ENCODE data around the gene TNXB. TPM values are rescaled to one million over a fixed set of nuclear protein-coding genes. Genes with fewer than 3 reads are reported as not detected.
"Not testable (repeated sequence)": the region's sequence is repeated elsewhere in the genome, so short reads cannot be mapped to it uniquely, and the experiment has no call there.

TNXB gene
- total RNA-seq, 2 donors from 2014 or later: 10.1 to 30.4 TPM

DNA sequence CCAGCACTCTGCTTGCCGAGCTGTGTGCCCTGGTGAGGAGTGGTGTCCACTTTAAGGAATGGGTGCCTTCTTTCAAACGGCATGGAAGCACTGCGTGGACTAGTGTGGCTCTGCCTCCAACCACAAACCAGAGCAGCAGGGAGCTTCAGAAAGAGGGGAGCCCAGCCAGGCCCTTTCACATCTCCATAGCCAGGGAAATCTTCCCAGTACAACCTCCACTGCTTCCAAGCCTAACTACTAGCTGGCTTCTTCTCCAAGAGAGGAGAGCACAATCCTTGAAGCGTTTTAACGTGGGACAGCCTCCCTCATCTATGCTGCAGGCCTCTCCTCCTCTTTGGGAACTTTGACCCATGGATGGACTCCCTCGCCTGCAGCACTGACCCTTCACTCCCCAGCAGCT is 26.7 kb downstream of the TNXB start:
- ATAC-seq (no peak), DNase-seq (ENCODE audit: low spot score in 2 of 2) (no peak)
- H3K9me3 Mint-ChIP-seq: no peaks in the 10 kb centered on the region
- H3K27ac Mint-ChIP-seq: no peak overlapping the region
- no peaks in the 10 kb centered on the region for H3K36me3 Mint-ChIP-seq

DNA sequence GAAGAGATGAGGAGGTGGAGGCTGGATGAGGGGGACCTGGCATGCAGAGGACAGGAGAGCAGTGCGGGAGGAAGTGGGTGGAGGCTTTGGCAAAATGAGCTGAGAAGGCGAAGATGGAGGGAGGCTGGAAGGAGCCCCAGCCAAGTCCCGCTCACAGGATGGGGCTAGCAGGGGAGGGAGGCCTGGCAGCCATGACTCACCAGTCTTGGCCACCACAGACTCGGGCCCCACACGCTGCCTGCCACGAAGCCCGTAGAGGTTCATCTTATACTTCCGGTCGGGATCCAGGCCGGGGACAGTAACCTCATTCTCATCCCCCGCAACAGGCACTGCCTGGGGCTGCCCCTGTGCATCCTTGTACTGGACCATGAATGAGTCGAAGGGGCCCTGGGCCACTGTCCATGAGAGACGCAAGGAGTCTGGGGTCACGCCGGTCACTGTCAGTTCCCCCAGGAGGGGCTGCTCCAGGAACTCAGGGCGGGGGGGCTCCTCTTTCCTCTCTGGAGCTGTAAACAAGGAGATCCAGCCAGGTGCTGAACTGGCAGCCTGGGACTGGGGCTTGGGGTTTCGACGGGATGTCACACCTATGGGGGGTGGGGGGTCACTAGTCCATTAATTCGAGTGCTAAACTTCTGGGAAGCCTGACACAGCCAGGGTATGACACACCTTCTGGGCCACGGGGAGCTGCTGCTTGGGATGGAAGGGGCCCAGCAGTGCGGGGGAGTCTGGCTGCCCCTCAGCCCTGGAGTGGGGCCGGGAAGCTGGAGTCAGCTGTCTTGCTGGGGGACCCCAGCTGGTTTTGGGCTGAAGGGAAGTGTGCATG is 27.8 kb downstream of the TNXB start:
- Mint-ChIP-seq H3K9me3 (no peaks in the 10 kb centered on the region), H3K36me3 (no peaks in the 10 kb centered on the region), H3K27ac (peak overlapping the region in 1 of 2 donors; percentile 22)
- DNase-seq (ENCODE audit: low spot score in 2 of 2): no peak
- ATAC-seq: peak in 1 of 2 donors; percentile 28

- no peaks in the 10 kb centered on the region for H3K9me3 Mint-ChIP-seq
- H3K27ac Mint-ChIP-seq: no peak overlapping the region
- ATAC-seq: no peak
- H3K36me3 Mint-ChIP-seq: no peaks in the 10 kb centered on the region
- DNase-seq (ENCODE audit: low spot score in 2 of 2): no peak
Measured at GRCh38 chr6:32079566-32080290, 29.4 kb downstream of the TNXB start.

- Mint-ChIP-seq H3K9me3 (no peaks in the 10 kb centered on the region), H3K36me3 (no peaks in the 10 kb centered on the region), H3K27ac (peak overlapping the region in 1 of 2 donors; percentile 50)
- ATAC-seq: no peak
- DNase-seq (ENCODE audit: low spot score in 2 of 2): no peak
Measured at GRCh38 chr6:32076321-32076809, 32.8 kb downstream of the TNXB start.

DNA sequence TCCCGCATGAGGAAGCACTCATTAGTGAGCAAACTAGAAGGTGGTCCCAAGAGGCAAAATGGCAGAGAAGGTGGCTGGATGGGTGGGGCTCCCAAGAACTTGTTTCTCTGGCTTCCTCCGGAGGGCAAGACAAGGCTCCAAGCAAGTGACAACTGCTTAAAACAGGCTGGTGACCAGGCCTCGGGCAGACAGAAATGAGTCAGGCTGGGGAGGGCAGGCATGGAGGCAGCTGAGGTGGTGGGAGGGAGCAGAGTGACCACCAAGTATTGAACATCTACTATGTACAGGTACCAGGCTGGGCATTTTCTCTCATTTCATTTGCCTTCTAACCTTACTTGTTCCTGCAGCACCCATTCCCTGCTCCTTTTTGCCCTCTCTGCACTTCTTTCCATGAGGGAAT is 33.4 kb downstream of the TNXB start:
- DNase-seq (ENCODE audit: low spot score in 2 of 2) (no peak), ATAC-seq (no peak)
- Mint-ChIP-seq H3K36me3 (no peaks in the 10 kb centered on the region), H3K27ac (peak overlapping the region in 1 of 2 donors; percentile 50), H3K9me3 (no peaks in the 10 kb centered on the region)

GRCh38 chr6:32074996-32075532 is 34.1 kb downstream of the TNXB start:
- DNase-seq (ENCODE audit: low spot score in 2 of 2) (no peak), ATAC-seq (no peak)
- no peaks in the 10 kb centered on the region for H3K36me3 Mint-ChIP-seq
- H3K27ac Mint-ChIP-seq: peak overlapping the region in 1 of 2 donors; percentile 26
- H3K9me3 Mint-ChIP-seq: no peaks in the 10 kb centered on the region

DNA sequence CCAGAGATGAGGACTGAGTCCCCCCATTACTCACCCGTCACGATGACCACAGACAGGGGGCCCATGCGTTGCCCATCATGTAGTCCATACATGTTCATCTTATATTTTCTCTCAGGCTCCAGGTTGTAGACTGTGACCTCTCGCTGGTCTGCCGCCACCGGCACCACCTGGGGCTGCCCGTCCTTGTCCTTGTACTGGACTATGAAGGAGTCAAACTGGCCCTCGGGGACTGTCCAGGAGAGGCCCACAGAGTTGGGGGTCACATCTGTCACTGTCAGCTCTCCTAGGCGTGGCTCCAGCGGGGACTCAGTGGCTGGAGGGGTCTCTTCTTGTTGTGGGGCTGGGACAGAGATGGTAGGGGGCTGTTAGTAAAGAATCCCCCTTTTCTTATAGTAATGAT is 35.5 kb downstream of the TNXB start:
- H3K9me3 Mint-ChIP-seq: no peaks in the 10 kb centered on the region
- H3K27ac Mint-ChIP-seq: no peak overlapping the region
- ATAC-seq: no peak
- DNase-seq (ENCODE audit: low spot score in 2 of 2): no peak
- no peaks in the 10 kb centered on the region for H3K36me3 Mint-ChIP-seq

DNA sequence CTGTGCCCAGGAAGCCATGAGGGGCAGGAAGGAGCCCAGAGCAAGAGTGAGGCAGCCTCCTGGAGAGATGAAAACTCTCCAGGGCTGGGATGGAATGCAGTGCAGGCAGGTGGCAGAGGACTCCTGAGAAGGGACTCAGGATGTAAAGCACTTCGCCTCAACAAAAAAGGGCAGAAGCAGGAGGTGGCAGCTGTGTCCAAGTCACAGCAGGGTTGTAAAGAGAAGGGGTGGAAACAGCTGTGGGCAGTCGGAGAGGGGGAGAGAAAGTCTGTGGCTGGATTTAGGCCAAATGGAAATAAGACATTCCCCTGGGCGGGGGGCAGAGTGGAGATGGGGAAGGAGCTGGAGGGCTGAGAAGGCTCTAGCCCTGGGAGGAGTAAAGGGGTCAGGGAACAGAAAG is 36.0 kb downstream of the TNXB start:
- ATAC-seq (no peak), DNase-seq (ENCODE audit: low spot score in 2 of 2) (no peak)
- Mint-ChIP-seq H3K9me3 (no peaks in the 10 kb centered on the region), H3K27ac (peak overlapping the region; percentile 5 to 66), H3K36me3 (no peaks in the 10 kb centered on the region)

GRCh38 chr6:32070814-32071543 is 38.2 kb downstream of the TNXB start:
- no peak for ATAC-seq
- DNase-seq (ENCODE audit: low spot score in 2 of 2): no peak
- H3K36me3 Mint-ChIP-seq: no peaks in the 10 kb centered on the region
- no peak overlapping the region for H3K27ac Mint-ChIP-seq
- no peaks in the 10 kb centered on the region for H3K9me3 Mint-ChIP-seq

DNA sequence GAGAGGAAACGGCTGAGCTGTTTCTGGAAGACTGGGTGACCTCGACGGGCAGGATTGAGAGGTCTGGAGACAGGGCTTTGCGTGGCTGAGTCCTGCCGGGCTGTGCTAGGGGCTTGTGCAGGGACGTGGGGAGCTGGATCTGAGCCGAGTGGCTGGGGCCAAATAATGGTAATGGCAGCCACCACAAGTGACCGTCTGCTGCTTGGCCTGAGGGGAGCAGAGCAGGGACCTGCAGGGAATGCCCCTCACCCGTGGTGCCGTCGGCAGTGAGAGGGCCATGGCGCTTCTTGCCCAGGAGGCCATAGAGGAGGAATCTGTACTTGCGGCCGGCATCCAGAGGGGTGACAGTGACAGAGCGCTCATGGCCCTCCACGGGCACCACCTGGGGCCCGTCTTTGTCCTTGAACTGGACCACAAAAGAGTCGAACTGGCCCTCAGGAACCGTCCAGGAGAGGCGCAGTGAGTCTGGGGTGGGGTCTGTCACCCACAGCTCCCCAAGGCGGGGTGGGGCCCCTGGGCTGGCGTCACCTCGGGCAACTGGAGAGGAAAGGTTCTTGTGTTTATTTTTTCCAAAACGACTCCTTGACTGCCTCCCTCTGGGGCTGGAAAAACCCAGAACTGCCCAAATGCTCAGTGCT is 39.1 kb downstream of the TNXB start:
- DNase-seq (ENCODE audit: low spot score in 2 of 2) (no peak), ATAC-seq (no peak)
- Mint-ChIP-seq H3K36me3 (no peaks in the 10 kb centered on the region), H3K27ac (no peak overlapping the region), H3K9me3 (no peaks in the 10 kb centered on the region)

DNA sequence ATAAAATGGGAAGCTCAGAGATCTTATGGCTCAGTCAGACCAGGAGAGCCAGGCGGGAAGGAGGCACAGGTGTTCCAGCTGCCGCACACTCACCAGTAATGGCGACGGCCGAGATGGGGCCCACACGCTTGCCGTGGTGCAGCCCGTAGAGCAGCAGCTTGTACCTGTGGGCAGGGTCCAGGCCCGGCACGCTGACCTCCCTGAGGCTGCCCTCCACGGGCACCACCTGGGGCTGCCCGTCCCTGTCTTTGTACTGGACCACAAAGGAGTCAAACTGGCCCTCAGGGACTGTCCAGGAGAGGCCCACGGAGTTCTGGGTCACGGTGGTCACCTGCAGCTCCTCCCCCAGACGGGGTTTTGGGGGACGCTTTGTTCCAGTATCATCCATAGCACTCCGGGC is 39.7 kb downstream of the TNXB start:
- no peak for ATAC-seq
- Mint-ChIP-seq H3K36me3 (no peaks in the 10 kb centered on the region), H3K27ac (no peak overlapping the region), H3K9me3 (no peaks in the 10 kb centered on the region)
- no peak for DNase-seq (ENCODE audit: low spot score in 2 of 2)

DNA sequence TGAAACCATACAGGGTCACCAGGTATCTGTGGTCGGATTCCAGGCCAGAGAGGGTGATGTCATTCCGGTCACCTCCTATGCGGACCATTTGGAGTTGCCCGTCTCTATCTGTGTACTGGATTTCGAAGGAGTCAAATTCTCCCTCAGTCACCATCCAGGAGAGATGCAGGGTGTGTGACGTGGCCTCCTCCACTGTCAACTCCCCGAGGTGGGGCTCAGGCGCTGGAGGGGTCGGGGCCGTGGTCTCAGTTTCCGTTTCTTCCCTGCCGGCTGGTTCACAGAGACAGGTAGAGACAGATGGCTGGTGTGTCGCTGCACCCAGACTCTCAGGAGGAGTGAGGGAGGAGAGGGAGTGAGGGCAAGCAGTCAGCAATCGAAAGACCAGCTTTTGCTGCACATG is 40.3 kb downstream of the TNXB start:
- no peaks in the 10 kb centered on the region for H3K36me3 Mint-ChIP-seq
- no peaks in the 10 kb centered on the region for H3K9me3 Mint-ChIP-seq
- no peak for DNase-seq (ENCODE audit: low spot score in 2 of 2)
- no peak for ATAC-seq
- no peak overlapping the region for H3K27ac Mint-ChIP-seq

DNA sequence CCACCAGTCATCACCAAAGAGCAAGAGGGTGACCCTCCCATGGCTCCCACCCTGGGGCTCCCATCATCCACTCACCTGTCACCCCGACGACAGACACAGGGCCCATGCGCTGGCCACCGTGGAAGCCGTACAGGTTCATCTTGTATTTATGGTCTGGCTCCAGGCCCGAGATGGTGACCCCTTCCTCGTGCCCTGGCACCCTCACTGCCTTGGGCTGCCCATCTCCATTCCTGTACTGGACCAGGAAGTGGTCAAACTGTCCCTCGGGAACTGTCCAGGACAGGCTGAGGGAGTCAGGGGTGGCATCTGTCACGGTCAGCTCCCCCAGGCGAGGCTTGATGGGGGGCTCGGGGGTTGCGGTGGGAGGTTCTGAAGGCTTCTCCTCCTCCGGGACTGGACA is 40.8 kb downstream of the TNXB start:
- not testable (repeated sequence) for ATAC-seq; DNase-seq (ENCODE audit: low spot score in 2 of 2); H3K9me3 Mint-ChIP-seq

GRCh38 chr6:32067521-32067920 is 41.6 kb downstream of the TNXB start:
- not testable (repeated sequence) for H3K27ac Mint-ChIP-seq; H3K36me3 Mint-ChIP-seq; H3K9me3 Mint-ChIP-seq; DNase-seq (ENCODE audit: low spot score in 2 of 2); ATAC-seq

More for the DNA sequence above, 40.8 kb downstream of the TNXB start:
- H3K27ac Mint-ChIP-seq, H3K36me3 Mint-ChIP-seq: not testable (repeated sequence)

DNA sequence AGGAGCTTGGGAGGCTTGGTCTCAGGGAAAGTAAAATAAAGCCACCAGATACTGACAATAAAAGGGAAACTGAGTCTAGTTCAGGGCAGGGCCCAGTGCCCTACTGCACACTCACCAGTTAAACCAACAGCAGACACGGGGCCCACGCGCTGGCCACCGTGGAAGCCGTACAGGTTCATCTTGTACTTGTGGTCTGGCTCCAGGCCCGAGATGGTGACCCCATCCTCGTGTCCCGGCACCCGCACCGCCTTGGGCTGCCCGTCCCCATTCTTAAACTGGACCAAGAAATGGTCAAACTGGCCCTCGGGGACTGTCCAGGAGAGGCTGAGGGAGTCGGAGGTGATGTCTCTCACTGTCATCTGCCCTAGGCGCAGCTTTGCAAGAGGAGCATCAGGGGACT is 44.4 kb downstream of the TNXB start:
- ATAC-seq: no peak
- DNase-seq (ENCODE audit: low spot score in 2 of 2): no peak

GRCh38 chr6:32060966-32061655 is 48.0 kb downstream of the TNXB start:
- H3K27ac Mint-ChIP-seq: no peak overlapping the region
- ATAC-seq (no peak), DNase-seq (ENCODE audit: low spot score in 2 of 2) (no peak)
- no peaks in the 10 kb centered on the region for H3K9me3 Mint-ChIP-seq
- no peaks in the 10 kb centered on the region for H3K36me3 Mint-ChIP-seq

More for the DNA sequence above, 44.4 kb downstream of the TNXB start:
- H3K27ac Mint-ChIP-seq: no peak overlapping the region
- H3K9me3 Mint-ChIP-seq: no peaks in the 10 kb centered on the region
- H3K36me3 Mint-ChIP-seq: no peaks in the 10 kb centered on the region
